G401.6 (cell line): Measurements from ENCODE around the gene KIF21B.

Source experiments
- FAIRE-seq: peaks from 2 replicates; lab custom pipeline; 2012; peaks lifted over from hg19 to GRCh38; lab: Jason Lieb, UNC

Gene KIF21B

GRCh38 chr1:200992382-200993048 lies 31.0 kb downstream of the KIF21B start:
- no peak for FAIRE-seq

- FAIRE-seq, result no peak
These were observed 32.4 kb downstream of the KIF21B start for GRCh38 chr1:200991097-200991614.

GRCh38 chr1:200990114-200990513 lies 33.4 kb downstream of the KIF21B start:
- no peak for FAIRE-seq

- FAIRE-seq, result no peak
These were observed 34.2 kb downstream of the KIF21B start for GRCh38 chr1:200989337-200989736.

- no peak for FAIRE-seq
These were observed 34.8 kb downstream of the KIF21B start for GRCh38 chr1:200988693-200989092.

- no peak for FAIRE-seq
These were observed 38.0 kb downstream of the KIF21B start for GRCh38 chr1:200985481-200985880.

- no peak for FAIRE-seq
These were observed 40.4 kb downstream of the KIF21B start for GRCh38 chr1:200983035-200983561.

- no peak for FAIRE-seq
These were observed 41.2 kb downstream of the KIF21B start for GRCh38 chr1:200982071-200982945.

- FAIRE-seq, result no peak
These were observed 42.2 kb downstream of the KIF21B start for GRCh38 chr1:200981278-200981677.

- no peak for FAIRE-seq
These were observed 42.6 kb downstream of the KIF21B start for GRCh38 chr1:200980873-200981272.

GRCh38 chr1:200980452-200980772 lies 43.1 kb downstream of the KIF21B start:
- no peak for FAIRE-seq

GRCh38 chr1:200979574-200980451 lies 43.7 kb downstream of the KIF21B start:
- FAIRE-seq, result no peak

GRCh38 chr1:200977071-200977754 lies 46.3 kb downstream of the KIF21B start:
- no peak for FAIRE-seq

- FAIRE-seq, result no peak
These were observed 46.9 kb downstream of the KIF21B start for GRCh38 chr1:200976634-200977033.

- no peak for FAIRE-seq
These were observed 48.1 kb downstream of the KIF21B start for GRCh38 chr1:200975458-200975857.

- FAIRE-seq, result no peak
These were observed 48.8 kb downstream of the KIF21B start for GRCh38 chr1:200974711-200975110.

GRCh38 chr1:200973937-200974657 lies 49.4 kb downstream of the KIF21B start:
- no peak for FAIRE-seq

- no peak for FAIRE-seq
These were observed 50.4 kb downstream of the KIF21B start for GRCh38 chr1:200972985-200973742.

GRCh38 chr1:200971955-200972711 lies 51.4 kb downstream of the KIF21B start:
- no peak for FAIRE-seq
